Tibial nerve (tissue), 4 donors: Measurements from ENCODE around the gene CHKB.

Source experiments
- EP300 ChIP-seq, 2 donors: sonication (generic); formaldehyde crosslinking; IDR thresholded peaks; one replicate each; pipeline ENCODE4 v1.6.1; 2017; ENCODE audit warnings: antibody characterized with exemption in 2 of 2, mild to moderate bottlenecking in 1 of 2
- TF ChIP-seq, protein P1 (sequence below), 5 experiments: fragments of 200-600 bp in 3 of 5; fragments of 450-650 bp in 2 of 5; sonication (generic) in 3 of 5; IDR thresholded peaks; one replicate each; pipeline ENCODE4 v1.5.1; 2016 to 2019; ENCODE audit warnings: antibody characterized with exemption in 5 of 5, mild to moderate bottlenecking in 3 of 5, moderate library complexity in 2 of 5

DNA sequence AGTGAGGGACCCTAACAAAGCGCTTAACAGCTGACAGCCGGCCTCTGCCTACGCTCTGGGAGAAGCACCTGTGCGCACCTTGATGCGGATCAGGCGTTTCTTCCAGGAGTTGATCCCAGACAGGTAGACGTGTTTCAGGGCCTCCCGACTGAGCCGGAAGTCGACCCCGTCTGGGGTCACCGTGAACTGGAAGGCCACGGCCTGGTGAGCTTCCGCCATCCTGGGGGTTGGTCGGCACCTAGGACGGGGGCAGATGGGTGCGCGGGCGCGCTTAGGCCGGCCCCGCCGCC lies 5.0 kb downstream of the CHKB start:
- TF ChIP-seq, protein P1, sequence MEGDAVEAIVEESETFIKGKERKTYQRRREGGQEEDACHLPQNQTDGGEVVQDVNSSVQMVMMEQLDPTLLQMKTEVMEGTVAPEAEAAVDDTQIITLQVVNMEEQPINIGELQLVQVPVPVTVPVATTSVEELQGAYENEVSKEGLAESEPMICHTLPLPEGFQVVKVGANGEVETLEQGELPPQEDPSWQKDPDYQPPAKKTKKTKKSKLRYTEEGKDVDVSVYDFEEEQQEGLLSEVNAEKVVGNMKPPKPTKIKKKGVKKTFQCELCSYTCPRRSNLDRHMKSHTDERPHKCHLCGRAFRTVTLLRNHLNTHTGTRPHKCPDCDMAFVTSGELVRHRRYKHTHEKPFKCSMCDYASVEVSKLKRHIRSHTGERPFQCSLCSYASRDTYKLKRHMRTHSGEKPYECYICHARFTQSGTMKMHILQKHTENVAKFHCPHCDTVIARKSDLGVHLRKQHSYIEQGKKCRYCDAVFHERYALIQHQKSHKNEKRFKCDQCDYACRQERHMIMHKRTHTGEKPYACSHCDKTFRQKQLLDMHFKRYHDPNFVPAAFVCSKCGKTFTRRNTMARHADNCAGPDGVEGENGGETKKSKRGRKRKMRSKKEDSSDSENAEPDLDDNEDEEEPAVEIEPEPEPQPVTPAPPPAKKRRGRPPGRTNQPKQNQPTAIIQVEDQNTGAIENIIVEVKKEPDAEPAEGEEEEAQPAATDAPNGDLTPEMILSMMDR (IDR thresholded peaks at IDR 0.05), result no peak
- TF ChIP-seq EP300 (IDR thresholded peaks at IDR 0.05), result no peak
